Ectodermal cell (in vitro differentiated cells): ENCODE measurements around the gene XYLB.

Source experiments
- H3K27ac ChIP-seq: 2 replicates; pipeline ENCODE4 v1.7.0; 2013; ENCODE audit warnings: mild to moderate bottlenecking, low read depth, low read length; ENCODE audit not compliant: insufficient read depth, poor library complexity, severe bottlenecking
- H3K27me3 ChIP-seq: 2 replicates; pipeline ENCODE4 v1.7.0; 2013; ENCODE audit warnings: mild to moderate bottlenecking, low read length; ENCODE audit not compliant: insufficient read depth, control insufficient read depth, poor library complexity, severe bottlenecking
- H3K36me3 ChIP-seq: one replicate; pipeline ENCODE4 v1.7.0; 2013; ENCODE audit warnings: low read length; ENCODE audit not compliant: control insufficient read depth, insufficient read depth
- H3K4me1 ChIP-seq: one replicate; pipeline ENCODE4 v1.7.0; 2013; ENCODE audit warnings: low read length; ENCODE audit not compliant: control insufficient read depth, insufficient read depth
- H3K4me3 ChIP-seq: 2 replicates; pipeline ENCODE4 v1.7.0; 2013; ENCODE audit warnings: low read depth, low read length, control low read depth; ENCODE audit not compliant: insufficient read depth
- H3K9me3 ChIP-seq: 2 replicates; pipeline ENCODE4 v1.7.0; 2013; ENCODE audit warnings: mild to moderate bottlenecking, low read length, moderate library complexity; ENCODE audit not compliant: control insufficient read depth
- WGBS, 2 experiments: methylation state at CpG; one replicate each; pipeline ENCODE4 v1.1.7; 2013; ENCODE audit warnings: missing lambda C conversion rate in 2 of 2; 5-methylcytosine and 5-hydroxymethylcytosine counted together

The XYLB gene

GRCh38 chr3:38372214-38372601 lies 25.6 kb downstream of the XYLB start:
- 94 to 95% methylated on average over 5 of the region's 5 CpGs for WGBS, 2 experiments
- Histone ChIP-seq H3K27ac (no peak overlapping the region), H3K9me3 (peaks cover 2% of the 10 kb centered on the region), H3K27me3 (no peaks in the 10 kb centered on the region), H3K36me3 (peaks cover 11% of the 10 kb centered on the region), H3K4me3 (no peak overlapping the region), H3K4me1 (no peaks in the 10 kb centered on the region)

- no peaks in the 10 kb centered on the region for H3K36me3 ChIP-seq
- H3K27ac ChIP-seq: no peak overlapping the region
- H3K4me3 ChIP-seq: no peak overlapping the region
- H3K9me3 ChIP-seq: no peaks in the 10 kb centered on the region
- H3K4me1 ChIP-seq: no peaks in the 10 kb centered on the region
- H3K27me3 ChIP-seq: no peaks in the 10 kb centered on the region
- WGBS, 2 experiments: 90 to 94% methylated on average over 9 of the region's 9 CpGs
Measured at GRCh38 chr3:38374221-38374620, 27.6 kb downstream of the XYLB start.

DNA sequence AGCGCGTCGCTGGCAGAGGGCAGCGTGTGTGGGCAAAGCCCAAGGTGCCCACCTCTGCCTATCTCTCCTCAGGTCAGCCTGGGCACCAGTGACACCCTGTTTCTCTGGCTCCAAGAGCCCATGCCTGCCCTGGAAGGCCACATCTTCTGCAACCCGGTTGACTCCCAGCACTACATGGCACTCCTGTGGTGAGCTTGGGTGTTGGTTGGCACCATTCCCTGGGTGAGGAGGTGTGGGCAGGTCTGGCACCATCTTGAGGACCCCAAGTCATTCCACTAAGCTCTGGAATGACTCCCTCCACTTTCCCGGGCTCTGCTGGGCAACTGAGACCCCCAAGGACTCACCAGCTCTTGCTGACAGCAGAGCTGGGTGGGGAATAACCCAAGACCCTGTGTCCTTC lies 28.5 kb downstream of the XYLB start:
- Histone ChIP-seq H3K4me1 (no peaks in the 10 kb centered on the region), H3K27me3 (no peaks in the 10 kb centered on the region), H3K36me3 (peaks cover 6% of the 10 kb centered on the region), H3K27ac (no peak overlapping the region), H3K9me3 (no peaks in the 10 kb centered on the region), H3K4me3 (no peak overlapping the region)
- WGBS, 2 experiments: 94% methylated on average over 6 of the region's 6 CpGs

- H3K27me3 ChIP-seq: no peaks in the 10 kb centered on the region
- H3K4me1 ChIP-seq: no peaks in the 10 kb centered on the region
- H3K36me3 ChIP-seq: peaks cover 12% of the 10 kb centered on the region
- H3K27ac ChIP-seq: no peak overlapping the region
- no peaks in the 10 kb centered on the region for H3K9me3 ChIP-seq
- WGBS, 2 experiments: 93 to 94% methylated on average over 8 of the region's 8 CpGs
- H3K4me3 ChIP-seq: no peak overlapping the region
Measured at GRCh38 chr3:38375488-38376097, 29.0 kb downstream of the XYLB start.

GRCh38 chr3:38376098-38376816 lies 29.7 kb downstream of the XYLB start:
- 94 to 95% methylated on average over 7 to 8 of the region's 8 CpGs for WGBS, 2 experiments
- H3K27ac ChIP-seq: no peak overlapping the region
- no peaks in the 10 kb centered on the region for H3K4me1 ChIP-seq
- H3K36me3 ChIP-seq: peaks cover 14% of the 10 kb centered on the region
- H3K4me3 ChIP-seq: no peak overlapping the region
- H3K27me3 ChIP-seq: no peaks in the 10 kb centered on the region
- no peaks in the 10 kb centered on the region for H3K9me3 ChIP-seq

GRCh38 chr3:38379201-38379770 lies 32.7 kb downstream of the XYLB start:
- Histone ChIP-seq H3K9me3 (no peaks in the 10 kb centered on the region), H3K27ac (no peak overlapping the region), H3K27me3 (no peaks in the 10 kb centered on the region), H3K36me3 (peaks cover 14% of the 10 kb centered on the region), H3K4me1 (no peaks in the 10 kb centered on the region), H3K4me3 (no peak overlapping the region)
- WGBS, 2 experiments: 81 to 82% methylated on average over 7 of the region's 7 CpGs

DNA sequence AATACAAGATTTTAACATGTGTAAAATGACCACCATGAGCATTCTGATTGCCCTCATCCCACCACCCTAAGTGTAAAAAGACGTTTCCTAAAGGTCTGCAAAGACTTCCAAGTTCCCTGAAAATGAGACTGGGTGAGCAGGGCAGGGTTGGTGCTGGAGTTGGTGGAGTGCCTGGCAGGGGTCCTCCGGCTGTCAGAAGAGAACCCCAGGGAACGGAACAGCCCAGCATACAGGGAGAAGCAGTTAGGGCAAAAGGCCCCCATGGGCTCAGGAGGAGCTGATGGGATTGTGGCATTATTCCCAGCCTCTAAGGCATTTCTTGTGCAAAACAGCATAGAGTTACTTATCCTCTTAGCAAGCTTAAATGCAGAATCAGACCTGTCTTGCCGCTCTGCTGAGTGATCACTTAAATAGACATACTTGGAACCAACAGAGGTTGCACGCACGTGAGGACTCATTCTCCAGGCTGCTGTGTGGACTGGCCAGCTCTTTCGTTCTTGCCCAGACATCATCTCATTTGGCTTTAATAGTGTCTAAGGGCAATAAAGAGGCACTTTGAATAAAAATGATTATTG lies 36.0 kb downstream of the XYLB start:
- H3K36me3 ChIP-seq: peaks cover 17% of the 10 kb centered on the region
- 84 to 87% methylated on average over 7 of the region's 7 CpGs for WGBS, 2 experiments
- no peaks in the 10 kb centered on the region for H3K4me1 ChIP-seq
- H3K9me3 ChIP-seq: no peaks in the 10 kb centered on the region
- H3K4me3 ChIP-seq: no peak overlapping the region
- H3K27me3 ChIP-seq: no peaks in the 10 kb centered on the region
- H3K27ac ChIP-seq: no peak overlapping the region

DNA sequence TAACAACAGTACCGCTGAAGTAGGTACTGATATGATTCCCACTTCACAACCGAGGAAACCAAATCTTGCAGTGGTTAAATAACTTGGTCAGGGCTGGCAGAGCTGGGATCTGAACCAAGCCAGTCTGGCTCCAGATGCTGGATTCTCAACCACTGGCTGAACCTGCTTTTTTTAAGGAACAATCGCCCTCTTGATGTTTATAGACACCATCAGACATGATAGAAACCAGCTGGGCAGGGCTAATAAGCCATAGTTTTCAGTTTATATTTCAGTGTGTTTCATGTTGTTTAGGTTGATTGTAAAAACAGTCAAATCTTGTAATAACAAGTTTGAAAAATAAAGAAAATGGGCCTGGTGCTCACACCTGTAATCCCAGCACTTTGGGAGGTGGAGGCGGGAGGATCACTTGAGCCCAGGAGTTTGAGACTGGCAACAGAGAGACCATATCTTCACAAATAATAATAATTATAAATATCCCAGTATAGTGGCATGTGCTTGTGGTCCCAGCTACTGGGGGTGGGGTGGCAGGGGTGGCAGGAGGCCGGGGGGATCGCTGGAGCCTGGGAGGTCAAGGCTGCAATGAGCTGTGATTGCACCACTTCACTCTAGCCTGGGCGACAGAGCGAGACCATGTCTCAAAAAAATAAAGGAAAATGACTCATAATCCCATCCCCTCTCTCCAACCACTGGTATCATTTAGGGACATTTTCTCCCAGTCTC lies 36.7 kb downstream of the XYLB start:
- H3K27ac ChIP-seq: no peak overlapping the region
- 95 to 96% methylated on average over 7 to 8 of the region's 8 CpGs for WGBS, 2 experiments
- no peak overlapping the region for H3K4me3 ChIP-seq
- H3K4me1 ChIP-seq: no peaks in the 10 kb centered on the region
- peaks cover 17% of the 10 kb centered on the region for H3K36me3 ChIP-seq
- H3K9me3 ChIP-seq: no peaks in the 10 kb centered on the region
- H3K27me3 ChIP-seq: no peaks in the 10 kb centered on the region

DNA sequence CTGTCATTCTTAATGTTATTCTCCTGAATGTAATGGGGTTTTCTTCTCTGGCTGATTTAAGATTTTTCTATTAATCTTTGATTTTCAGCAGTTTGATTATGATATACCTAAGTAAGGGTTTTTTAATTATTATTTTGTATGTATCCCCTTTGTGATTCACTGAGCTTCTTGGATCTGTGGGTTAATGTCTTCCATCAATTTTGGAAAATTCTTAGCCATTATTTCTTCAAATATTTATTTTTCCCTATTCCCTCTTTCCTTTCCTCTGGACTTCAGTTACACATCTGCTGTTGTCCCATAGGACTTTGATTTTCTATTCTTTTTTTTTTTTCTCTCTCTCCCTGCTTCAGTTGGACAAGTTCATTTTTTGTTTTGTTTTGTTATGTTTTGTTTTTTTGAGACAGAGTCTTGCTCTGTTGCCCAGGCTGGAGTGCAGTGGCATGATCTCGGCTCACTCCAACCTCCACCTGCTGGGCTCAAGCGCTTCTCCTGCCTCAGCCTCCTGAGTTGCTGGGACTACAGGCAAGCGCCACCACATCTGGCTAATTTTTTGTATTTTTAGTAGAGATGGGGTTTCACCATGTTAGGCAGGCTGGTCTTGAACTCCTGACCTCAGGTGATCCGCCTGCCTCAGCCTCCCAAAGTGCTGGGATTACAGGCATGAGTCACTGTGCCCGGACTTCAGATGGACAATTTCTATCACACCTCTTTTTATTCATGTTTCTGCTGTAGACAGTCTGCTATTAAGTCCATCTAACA lies 40.6 kb downstream of the XYLB start:
- no peak overlapping the region for H3K4me3 ChIP-seq
- H3K9me3 ChIP-seq: no peaks in the 10 kb centered on the region
- H3K36me3 ChIP-seq: peaks cover 3% of the 10 kb centered on the region
- no peaks in the 10 kb centered on the region for H3K4me1 ChIP-seq
- H3K27me3 ChIP-seq: no peaks in the 10 kb centered on the region
- H3K27ac ChIP-seq: no peak overlapping the region
- 91 to 94% methylated on average over 5 of the region's 5 CpGs for WGBS, 2 experiments
